GM19351 (cell line): Measurements from ENCODE around the gene IGFL2.
"Not testable (repeated sequence)": the region's sequence is repeated elsewhere in the genome, so short reads cannot be mapped to it uniquely, and the experiment has no call there.

Experiments
- ATAC-seq: cut with Tn5 transposase; IDR thresholded peaks from one replicate; pipeline ENCODE4 v1.9.1; 2021; ENCODE audit warnings: mild to moderate bottlenecking, moderate library complexity; ENCODE audit not compliant: unreplicated experiment

IGFL2 gene

GRCh38 chr19:46206682-46207081 is 58.6 kb downstream of the IGFL2 start:
- ATAC-seq: no peak

GRCh38 chr19:46207858-46208257 is 59.8 kb downstream of the IGFL2 start:
- ATAC-seq: not testable (repeated sequence)

- no peak for ATAC-seq
Observed at GRCh38 chr19:46209051-46209450, 61.0 kb downstream of the IGFL2 start.

- ATAC-seq: no peak
Observed at GRCh38 chr19:46209472-46209871, 61.4 kb downstream of the IGFL2 start.

- ATAC-seq: no peak
Observed at GRCh38 chr19:46210669-46211068, 62.6 kb downstream of the IGFL2 start.
